IMR-90 (cell line): ENCODE data around the gene IKZF4. TPM values are rescaled to one million over a fixed set of nuclear protein-coding genes. Genes with fewer than 3 reads are reported as not detected.
A peak's percentile ranks its signal among the peaks of the same experiment; 100 is the strongest.

Experiments
- ATAC-seq: fragments of 200-7000 bp; cut with Tn5 transposase; 2 replicates; pipeline ENCODE4 v1.9.1; 2020; ENCODE audit warnings: low read depth, mild to moderate bottlenecking, moderate library complexity
- BruUV-seq: library from RNA; stranded (reverse); fragments of 400-500 nt; replicated peaks from 2 replicates; lab custom pipeline; 2021; lab: Mats Ljungman, UMichigan
- CTCF ChIA-PET: fragments of 300-600 bp; formaldehyde crosslinking; extraction: SDS; loops from one replicate; lab custom pipeline; 2021; ENCODE audit warnings: antibody characterized with exemption; lab: Yijun Ruan, JAX
- POLR2A ChIA-PET: fragments of 300-600 bp; sonication (Branson Sonifier 250); formaldehyde crosslinking; loops from one replicate; lab custom pipeline; 2022; ENCODE audit warnings: antibody characterized with exemption; ENCODE audit not compliant: unreplicated experiment; lab: Charles Lee
- DNase-seq: peaks from one replicate; pipeline ENCODE4 v3.0.0; 2013
- H2AFZ ChIP-seq: replicated peaks from 2 replicates; pipeline ENCODE3; 2013; ENCODE audit warnings: low read length, mild to moderate bottlenecking; ENCODE audit not compliant: poor library complexity
- H2AK5ac ChIP-seq: 2 replicates; pipeline ENCODE4 v1.6.1; 2013; ENCODE audit warnings: low read depth, low read length, inconsistent platforms
- H2AK9ac ChIP-seq: replicated peaks from 2 replicates; pipeline ENCODE3; 2013; ENCODE audit warnings: mild to moderate bottlenecking, low read depth, low read length, moderate library complexity; ENCODE audit not compliant: poor library complexity
- H2BK120ac ChIP-seq: 2 replicates; pipeline ENCODE4 v1.6.1; 2013; ENCODE audit warnings: low read depth, low read length, inconsistent platforms
- H2BK15ac ChIP-seq: 3 replicates; pipeline ENCODE4 v1.6.1; 2013; ENCODE audit warnings: low read depth, low read length, inconsistent platforms
- H2BK20ac ChIP-seq: 2 replicates; pipeline ENCODE4 v1.6.1; 2013; ENCODE audit warnings: low read depth, mild to moderate bottlenecking, inconsistent platforms, low read length, moderate library complexity
- H2BK5ac ChIP-seq: 2 replicates; pipeline ENCODE4 v1.6.1; 2013; ENCODE audit warnings: mild to moderate bottlenecking, low read depth, low read length, inconsistent platforms; ENCODE audit not compliant: poor library complexity, severe bottlenecking
- H3K14ac ChIP-seq: replicated peaks from 2 replicates; pipeline ENCODE4 v1.6.1; 2013; ENCODE audit warnings: low read depth, low read length, inconsistent platforms
- H3K18ac ChIP-seq: 2 replicates; pipeline ENCODE4 v1.6.1; 2013; ENCODE audit warnings: low read depth, low read length, control low read depth
- H3K23ac ChIP-seq: 2 replicates; pipeline ENCODE4 v1.6.1; 2013; ENCODE audit warnings: low read depth, low read length, inconsistent platforms
- H3K27ac ChIP-seq: 2 replicates; pipeline ENCODE4 v1.5.1; 2013; ENCODE audit warnings: mild to moderate bottlenecking, control low read depth, low read length; ENCODE audit not compliant: insufficient read depth
- H3K27me3 ChIP-seq: 2 replicates; pipeline ENCODE4 v1.6.1; 2013; ENCODE audit warnings: low read length; ENCODE audit not compliant: control insufficient read depth, insufficient read depth
- H3K36me3 ChIP-seq: 2 replicates; pipeline ENCODE4 v1.6.1; 2013; ENCODE audit warnings: low read length, mixed read lengths; ENCODE audit not compliant: control insufficient read depth, insufficient read depth
- H3K4ac ChIP-seq: 2 replicates; pipeline ENCODE4 v1.6.1; 2013; ENCODE audit warnings: low read depth, low read length, inconsistent platforms
- H3K4me1 ChIP-seq: 2 replicates; pipeline ENCODE4 v1.6.1; 2013; ENCODE audit warnings: low read length, mixed read lengths; ENCODE audit not compliant: control insufficient read depth, insufficient read depth
- H3K4me2 ChIP-seq: 2 replicates; pipeline ENCODE4 v1.6.1; 2013; ENCODE audit warnings: low read depth, mild to moderate bottlenecking, control low read depth, low read length, moderate library complexity
- H3K4me3 ChIP-seq: 2 replicates; pipeline ENCODE4 v1.5.1; 2013; ENCODE audit warnings: low read depth, mild to moderate bottlenecking, control low read depth, low read length, moderate library complexity; ENCODE audit not compliant: insufficient read depth
- H3K56ac ChIP-seq: 2 replicates; pipeline ENCODE4 v1.6.1; 2013; ENCODE audit warnings: low read length, inconsistent platforms; ENCODE audit not compliant: insufficient read depth; ENCODE audit errors: extremely low read depth
- H3K79me1 ChIP-seq, 2 experiments: 2 replicates each; pipeline ENCODE4 v1.6.1; 2013; ENCODE audit warnings: low read length in 2 of 2, inconsistent platforms in 1 of 2, low read depth in 1 of 2
- H3K9ac ChIP-seq: 2 replicates; pipeline ENCODE4 v1.6.1; 2013; ENCODE audit warnings: low read depth, low read length, control low read depth
- H3K9me1 ChIP-seq: 2 replicates; pipeline ENCODE4 v1.6.1; 2013; ENCODE audit warnings: low read length, inconsistent platforms; ENCODE audit not compliant: insufficient read depth
- H3K9me3 ChIP-seq: 2 replicates; pipeline ENCODE4 v1.6.1; 2013; ENCODE audit warnings: low read length; ENCODE audit not compliant: control insufficient read depth, insufficient read depth
- H4K20me1 ChIP-seq: 2 replicates; pipeline ENCODE4 v1.6.1; 2013; ENCODE audit warnings: low read length, inconsistent platforms; ENCODE audit not compliant: insufficient read depth
- H4K5ac ChIP-seq: 2 replicates; pipeline ENCODE4 v1.6.1; 2013; ENCODE audit warnings: mild to moderate bottlenecking, low read depth, low read length, control low read depth
- H4K8ac ChIP-seq, 2 experiments: 2 replicates each; pipeline ENCODE4 v1.6.1; 2013; ENCODE audit warnings: low read depth in 2 of 2, low read length in 2 of 2, control low read depth in 1 of 2, inconsistent platforms in 1 of 2
- H4K91ac ChIP-seq: 2 replicates; pipeline ENCODE4 v1.6.1; 2013; ENCODE audit warnings: low read depth, low read length, inconsistent platforms; ENCODE audit not compliant: insufficient read depth
- CEBPB ChIP-seq: IDR thresholded peaks from 2 replicates; pipeline ENCODE4 v1.6.1; 2012; ENCODE audit warnings: low read depth, low read length, improper control_type of control experiment
- MAZ ChIP-seq: IDR thresholded peaks from 2 replicates; pipeline ENCODE4 v1.6.1; 2012; ENCODE audit warnings: low read depth, mild to moderate bottlenecking, low read length, improper control_type of control experiment, moderate library complexity, borderline replicate concordance
- POLR2A ChIP-seq: IDR thresholded peaks from 2 replicates; pipeline ENCODE4 v1.6.1; 2012; ENCODE audit warnings: mild to moderate bottlenecking, low read depth, low read length
- WGBS, 2 experiments: methylation state at CpG; one replicate each; pipeline versions ENCODE4 v1.1.5 to v1.1.7; 2013; ENCODE audit warnings: missing lambda C conversion rate in 2 of 2; ENCODE audit not compliant: insufficient read length in 1 of 2; ENCODE audit errors: extremely low coverage in 2 of 2; 5-methylcytosine and 5-hydroxymethylcytosine counted together
- dilution Hi-C: fragments of 300-500 bp; cut with HindIII; formaldehyde crosslinking; loops from one replicate; pipeline ENCODE4 v1.14.3; 2018; ENCODE audit warnings: low sequenced_read_pairs; ENCODE audit not compliant: unreplicated experiment
- in situ Hi-C: fragments of 300-500 bp; cut with MboI; formaldehyde crosslinking; loops from 3 replicates; pipeline ENCODE4 v1.14.3; 2019; ENCODE audit warnings: low sequenced_read_pairs, inconsistent platforms, mixed read lengths
- intact Hi-C: fragments of 100-400 bp; cut with micrococcal nuclease; formaldehyde crosslinking; loops from 2 replicates; pipeline ENCODE4 v1.10.0; 2022
- polyA plus RNA-seq, 3 experiments: library from polyadenylated mRNA; depleted of rRNA; stranded (reverse); fragments of >200 nt; gene quantifications; 2 replicates each; pipeline ENCODE4 v1.2.3, GENCODE V29; 2012; ENCODE audit warnings: low replicate concordance in 1 of 3
- total RNA-seq: library from RNA; depleted of rRNA; stranded (reverse); fragments of >200 nt; gene quantifications from 2 replicates; pipeline ENCODE4 v1.2.3, GENCODE V29; 2012

The IKZF4 gene
- total and polyA plus RNA-seq, 2 of the 4 experiments (the other 2 are of a cell fraction) = 1.8 to 7.1 TPM

DNA sequence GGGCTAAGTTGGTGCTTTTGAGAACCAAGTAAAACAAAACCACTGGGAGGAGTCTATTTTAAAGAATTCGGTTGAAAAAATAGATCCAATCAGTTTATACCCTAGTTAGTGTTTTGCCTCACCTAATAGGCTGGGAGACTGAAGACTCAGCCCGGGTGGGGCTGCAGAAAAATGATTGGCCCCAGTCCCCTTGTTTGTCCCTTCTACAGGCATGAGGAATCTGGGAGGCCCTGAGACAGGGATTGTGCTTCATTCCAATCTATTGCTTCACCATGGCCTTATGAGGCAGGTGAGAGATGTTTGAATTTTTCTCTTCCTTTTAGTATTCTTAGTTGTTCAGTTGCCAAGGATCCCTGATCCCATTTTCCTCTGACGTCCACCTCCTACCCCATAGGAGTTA, 48.8 kb upstream of the IKZF4 start:
- H3K23ac ChIP-seq = no peak overlapping the region
- peak overlapping the region; percentile 72; the same call in 1 of the 2 replicates for H4K91ac ChIP-seq
- H2AFZ ChIP-seq = peak overlapping the region; percentile 3
- POLR2A ChIA-PET = no interaction called here
- H3K14ac ChIP-seq = peak overlapping the region; percentile 73; the same call in 1 of the 2 replicates
- H3K56ac ChIP-seq = peak overlapping the region; percentile 45; the same call in 1 of the 2 replicates
- no peak overlapping the region for H3K4me3 ChIP-seq
- in situ Hi-C loops = no loop called here
- H4K5ac ChIP-seq = no peak overlapping the region; the same call in 1 of the 2 replicates
- no TSS peak for BruUV-seq
- peak; percentile 84 for DNase-seq
- no peak overlapping the region for H3K27ac ChIP-seq
- CTCF ChIA-PET = no interaction called here
- intact Hi-C loops = no loop called here
- no peak overlapping the region for H3K18ac ChIP-seq
- H2BK15ac ChIP-seq = no peak overlapping the region
- peaks cover 10% of the 10 kb centered on the region; the same call in 1 of the 2 replicates for H3K9me1 ChIP-seq
- H3K4me1 ChIP-seq = peaks cover 8% of the 10 kb centered on the region
- dilution Hi-C loops = no loop called here
- H2AK5ac ChIP-seq = peak overlapping the region; percentile 33; the same call in 1 of the 2 replicates
- peaks cover 5% of the 10 kb centered on the region for H3K36me3 ChIP-seq
- H2AK9ac ChIP-seq = peak overlapping the region; percentile 17
- no peak overlapping the region for H3K9ac ChIP-seq
- peak overlapping the region; percentile 62 for H3K4me2 ChIP-seq
- H2BK120ac ChIP-seq = peak overlapping the region; percentile 78; the same call in 1 of the 2 replicates
- TF ChIP-seq POLR2A = no peak
- peak; percentile 93 for TF ChIP-seq CEBPB
- peak; percentile 5; the same call in 1 of the 2 replicates for TF ChIP-seq MAZ
- peaks cover 10 to 67% of the 10 kb centered on the region in 2 experiments; a peak in 3 of 4 replicates for H3K79me1 ChIP-seq
- no peaks in the 10 kb centered on the region for H3K9me3 ChIP-seq
- H4K8ac ChIP-seq = peak overlapping the region in 1 of 2 experiments; percentile 77; a peak in 2 of 4 replicates
- no peak overlapping the region for H2BK20ac ChIP-seq
- H2BK5ac ChIP-seq = peak overlapping the region; percentile 98
- no peaks in the 10 kb centered on the region for H3K27me3 ChIP-seq
- peak overlapping the region; percentile 91; the same call in 1 of the 2 replicates for H3K4ac ChIP-seq
- H4K20me1 ChIP-seq = peaks cover 5% of the 10 kb centered on the region; the same call in 1 of the 2 replicates
- WGBS, 2 experiments = no CpG with 5 or more reads among the region's 3 CpGs
- 0 out of 2 replicates have a peak, but pooled peaks have one; percentile 2 for ATAC-seq
